H1 (cell line): Measurements from ENCODE around the gene PANK3. TPM values are rescaled to one million over a fixed set of nuclear protein-coding genes. Genes with fewer than 3 reads are reported as not detected.

Experiments
- CTCF ChIA-PET: fragments of 300-600 bp; sonication (Branson Sonifier 250); formaldehyde crosslinking; loops from one replicate; lab custom pipeline; 2021; ENCODE audit not compliant: partially characterized antibody; lab: Charles Lee
- POLR2A ChIA-PET: fragments of 300-600 bp; sonication (Branson Sonifier 250); formaldehyde crosslinking; loops from one replicate; lab custom pipeline; 2021; ENCODE audit warnings: inconsistent platforms; ENCODE audit not compliant: partially characterized antibody; lab: Charles Lee
- DNase-seq, 2 experiments: peaks; one replicate each; pipeline versions ENCODE4 v3.0.0 to v3.0.0-alpha.2; 2010 to 2022; ENCODE audit warnings: low spot score in 2 of 2, low read depth in 1 of 2, mixed read lengths in 1 of 2
- FAIRE-seq: peaks from 2 replicates; lab custom pipeline; 2011; peaks lifted over from hg19 to GRCh38; lab: Jason Lieb, UNC
- H2AFZ ChIP-seq: 2 replicates; pipeline ENCODE4 v1.8.1; 2012; ENCODE audit warnings: low read length, inconsistent platforms
- H2AK5ac ChIP-seq: 2 replicates; pipeline ENCODE4 v1.6.1; 2013; ENCODE audit warnings: low read depth, low read length
- H2BK120ac ChIP-seq: replicated peaks from 2 replicates; pipeline ENCODE3; 2013; ENCODE audit warnings: low read depth, low read length, inconsistent platforms
- H2BK12ac ChIP-seq: 2 replicates; pipeline ENCODE4 v1.6.1; 2013; ENCODE audit warnings: low read depth, low read length
- H2BK15ac ChIP-seq: 2 replicates; pipeline ENCODE4 v1.6.1; 2013; ENCODE audit warnings: low read length
- H2BK20ac ChIP-seq: 2 replicates; pipeline ENCODE4 v1.6.1; 2013; ENCODE audit warnings: low read length
- H2BK5ac ChIP-seq: 2 replicates; pipeline ENCODE4 v1.6.1; 2013; ENCODE audit warnings: low read depth, low read length
- H3K14ac ChIP-seq: 2 replicates; pipeline ENCODE4 v1.6.1; 2013; ENCODE audit warnings: inconsistent platforms; ENCODE audit not compliant: insufficient read length
- H3K18ac ChIP-seq: 2 replicates; pipeline ENCODE4 v1.6.1; 2013; ENCODE audit warnings: low read length; ENCODE audit errors: extremely low read depth
- H3K23ac ChIP-seq: 2 replicates; pipeline ENCODE4 v1.6.1; 2013; ENCODE audit warnings: inconsistent platforms; ENCODE audit not compliant: insufficient read length
- H3K23me2 ChIP-seq: 2 replicates; pipeline ENCODE4 v1.6.1; 2013; ENCODE audit warnings: low read depth, low read length
- H3K27ac ChIP-seq: 2 replicates; pipeline ENCODE4 v1.6.1; 2011; ENCODE audit warnings: low read depth, low read length, inconsistent platforms
- H3K27me3 ChIP-seq, 4 experiments: replicated peaks in 1 of 4; 1 replicate in 1 of 4; 2 replicates in 3 of 4; pipeline versions ENCODE4 v1.6.1 to v1.8.1; 2011 to 2013; ENCODE audit warnings: low read length in 3 of 4, mild to moderate bottlenecking in 3 of 4, inconsistent platforms in 2 of 4, mixed read lengths in 2 of 4, moderate library complexity in 1 of 4; ENCODE audit not compliant: control insufficient read depth in 3 of 4, insufficient read depth in 3 of 4; ENCODE audit errors: extremely low read depth in 1 of 4
- H3K36me3 ChIP-seq, 4 experiments: 2 replicates each; pipeline versions ENCODE4 v1.6.1 to v1.8.1; 2011 to 2013; ENCODE audit warnings: mild to moderate bottlenecking in 4 of 4, low read length in 3 of 4, moderate library complexity in 2 of 4, control low read depth in 1 of 4, inconsistent platforms in 1 of 4; ENCODE audit not compliant: insufficient read depth in 4 of 4, control insufficient read depth in 2 of 4
- H3K4ac ChIP-seq: replicated peaks from 2 replicates; pipeline ENCODE3; 2013; ENCODE audit warnings: low read length, low read depth, mixed read lengths, inconsistent platforms; ENCODE audit not compliant: insufficient read length
- H3K4me1 ChIP-seq, 4 experiments: replicated peaks in 1 of 4; 1 replicate in 1 of 4; 2 replicates in 3 of 4; pipeline versions ENCODE4 v1.6.1 to v1.8.1; 2011 to 2013; ENCODE audit warnings: low read length in 3 of 4, inconsistent platforms in 2 of 4, mixed read lengths in 1 of 4; ENCODE audit not compliant: insufficient read depth in 4 of 4, control insufficient read depth in 3 of 4
- H3K4me2 ChIP-seq, 2 experiments: 2 replicates each; pipeline versions ENCODE4 v1.6.1 to v1.8.1; 2011 to 2013; ENCODE audit warnings: low read depth in 2 of 2, low read length in 2 of 2, control low read depth in 1 of 2, inconsistent platforms in 1 of 2, mild to moderate bottlenecking in 1 of 2; ENCODE audit not compliant: insufficient read depth in 1 of 2
- H3K4me3 ChIP-seq, 4 experiments: fragments of 200-600, 300-600 bp in 1 of 4; sonication (generic), shearing (Covaris generic), sonication (Bioruptor Twin) in 1 of 4; 2 replicates each; pipeline versions ENCODE4 v1.5.1 to v1.8.1; 2011 to 2016; ENCODE audit warnings: low read length in 4 of 4, low read depth in 3 of 4, control low read depth in 2 of 4, inconsistent platforms in 2 of 4, mild to moderate bottlenecking in 2 of 4, mixed read lengths in 1 of 4, moderate library complexity in 1 of 4; ENCODE audit not compliant: insufficient read depth in 2 of 4; ENCODE audit errors: extremely low read depth in 1 of 4
- H3K56ac ChIP-seq: replicated peaks from 2 replicates; pipeline ENCODE3; 2013; ENCODE audit warnings: low read depth, mild to moderate bottlenecking, mixed read lengths, low read length, inconsistent platforms; ENCODE audit not compliant: insufficient read length
- H3K79me1 ChIP-seq: 2 replicates; pipeline ENCODE4 v1.6.1; 2013; ENCODE audit warnings: low read depth, low read length, control low read depth
- H3K79me2 ChIP-seq, 2 experiments: 2 replicates each; pipeline versions ENCODE4 v1.6.1 to v1.8.1; 2012 to 2013; ENCODE audit warnings: low read length in 2 of 2, mild to moderate bottlenecking in 2 of 2, inconsistent platforms in 1 of 2; ENCODE audit not compliant: insufficient read depth in 2 of 2, control insufficient read depth in 1 of 2
- H3K9ac ChIP-seq, 4 experiments: replicated peaks in 1 of 4; 1 replicate in 1 of 4; 2 replicates in 3 of 4; pipeline versions ENCODE4 v1.6.1 to v1.8.1; 2011 to 2013; ENCODE audit warnings: low read depth in 3 of 4, low read length in 3 of 4, control low read depth in 2 of 4, mild to moderate bottlenecking in 2 of 4, moderate library complexity in 2 of 4, inconsistent platforms in 1 of 4; ENCODE audit errors: extremely low read depth in 1 of 4
- H3K9me3 ChIP-seq, 2 experiments: 2 replicates each; pipeline versions ENCODE4 v1.6.1 to v1.8.1; 2012 to 2013; ENCODE audit warnings: mild to moderate bottlenecking in 2 of 2, moderate library complexity in 2 of 2, control low read depth in 1 of 2, inconsistent platforms in 1 of 2, low read depth in 1 of 2, low read length in 1 of 2, mixed read lengths in 1 of 2; ENCODE audit not compliant: insufficient read depth in 2 of 2
- H4K20me1 ChIP-seq, 2 experiments: replicated peaks in 1 of 2; 2 replicates each; pipeline versions ENCODE3 to v1.8.1; 2011 to 2013; ENCODE audit warnings: inconsistent platforms in 2 of 2, low read length in 2 of 2, mild to moderate bottlenecking in 1 of 2; ENCODE audit not compliant: insufficient read depth in 2 of 2, control insufficient read depth in 1 of 2
- H4K5ac ChIP-seq: 2 replicates; pipeline ENCODE4 v1.6.1; 2013; ENCODE audit warnings: low read length, low read depth, mixed read lengths, inconsistent platforms; ENCODE audit not compliant: insufficient read length
- H4K8ac ChIP-seq: 2 replicates; pipeline ENCODE4 v1.8.0; 2013; ENCODE audit warnings: mild to moderate bottlenecking, moderate library complexity, low read length, inconsistent platforms; ENCODE audit not compliant: insufficient read depth; ENCODE audit errors: extremely low read depth
- H4K91ac ChIP-seq: replicated peaks from 2 replicates; pipeline ENCODE3; 2013; ENCODE audit warnings: low read length, mixed read lengths, inconsistent platforms; ENCODE audit not compliant: insufficient read length
- WGBS, 2 experiments: shearing (Covaris generic) in 1 of 2; methylation state at CpG; one replicate each; pipeline versions ENCODE4 v1.1.6 to v1.1.7; 2013 to 2015; ENCODE audit warnings: low lambda C conversion rate in 2 of 2, mixed read lengths in 2 of 2, inconsistent platforms in 1 of 2, low coverage in 1 of 2, missing lambda C conversion rate in 1 of 2; ENCODE audit not compliant: insufficient replicate concordance in 2 of 2, insufficient coverage in 1 of 2, insufficient read length in 1 of 2; ENCODE audit errors: extremely low coverage in 1 of 2, missing lambda C conversion rate in 1 of 2; 5-methylcytosine and 5-hydroxymethylcytosine counted together
- polyA plus RNA-seq, 7 experiments: library from polyadenylated mRNA; depleted of rRNA in 3 of 7; stranded (reverse) in 5 of 7; unstranded in 2 of 7; fragments of >200 nt in 5 of 7; fragments of 200-250 nt in 2 of 7; gene quantifications; 1 replicate in 5 of 7; 2 replicates in 1 of 7; 4 replicates in 1 of 7; pipeline versions ENCODE4 v1.2.1 to v1.2.3, GENCODE V29; 2011 to 2013; ENCODE audit warnings: missing spikeins in 2 of 7, mixed read lengths in 2 of 7
- total RNA-seq: library from RNA; stranded (reverse); fragmentation: NEBNext Ultra II Directional; extraction: Animal tissue kit (Norgen Biotek cat#: 25700); gene quantifications from 2 replicates; pipeline ENCODE4 v1.2.1, GENCODE V29; 2021

The PANK3 gene
- total and polyA plus RNA-seq, 2 of the 8 experiments (the other 6 are each of a cell fraction or from before 2014, with no cell fraction given), result 8.6 to 101 TPM

- Histone ChIP-seq H2BK20ac (no peak overlapping the region), H3K9ac (no peak overlapping the region), H3K27ac (no peak overlapping the region), H3K9me3 (no peaks in the 10 kb centered on the region), H2BK12ac (no peak overlapping the region), H3K4me1 (peaks cover 0 to 9% (median 4%) of the 10 kb centered on the region in 4 experiments; a peak in 4 of 7 replicates), H3K27me3 (no peaks in the 10 kb centered on the region), H3K4ac (no peak overlapping the region), H4K8ac (no peak overlapping the region), H4K20me1 (peaks cover 12% of the 10 kb centered on the region in 2 experiments), H3K4me3 (peak overlapping the region in 1 of 4 experiments; percentile 5; a peak in 1 of 8 replicates), H4K5ac (no peak overlapping the region), H3K79me1 (no peaks in the 10 kb centered on the region; the same call in none of the 2 replicates), H3K14ac (no peak overlapping the region), H3K23me2 (no peaks in the 10 kb centered on the region; the same call in 1 of the 2 replicates), H3K36me3 (peaks cover 0 to 4% (median 2%) of the 10 kb centered on the region in 4 experiments; a peak in 2 of 8 replicates), H3K4me2 (no peak overlapping the region), H2AK5ac (no peak overlapping the region), H3K79me2 (peaks cover 42 to 77% of the 10 kb centered on the region in 2 experiments), H3K18ac (no peak overlapping the region), H4K91ac (no peak overlapping the region), H3K56ac (no peak overlapping the region), H2BK5ac (no peak overlapping the region), H3K23ac (no peak overlapping the region), H2AFZ (no peak overlapping the region), H2BK15ac (no peak overlapping the region), H2BK120ac (no peak overlapping the region)
- FAIRE-seq, result no peak
- ChIA-PET POLR2A (interaction anchor here (0.6 kb wide), 1 partner anchor 234 kb away, joined by 3 read pairs; no protein-coding TSS in a partner anchor), CTCF (interaction anchor here (0.6 to 0.9 kb wide), 4 partner anchors 11 to 1553 kb away, joined by 3 read pairs; no protein-coding TSS in a partner anchor)
- no peak for DNase-seq
- 83% methylated on average over 7 of the region's 7 CpGs; no CpG with 5 or more reads in 1 of the 2 experiments for WGBS, 2 experiments
Observed at GRCh38 chr5:168575391-168576372, 3.5 kb downstream of the PANK3 start.
